Measurements from ENCODE around the gene TSC22D3.

- TF ChIP-seq CTCF (IDR thresholded peaks at IDR 0.05), result no peak
- TF ChIP-seq POLR2A (IDR thresholded peaks at IDR 0.05), result no peak
Measured at GRCh38 chrX:107823042-107823441, 47.5 kb upstream of the TSC22D3 start.
